Uterus (tissue), 2 donors: Measurements from ENCODE around the gene PPME1.

Experiments used
- CTCF ChIP-seq, 4 experiments: fragments of 200-600 bp in 2 of 4; fragments of 450-650 bp in 2 of 4; sonication (generic) in 2 of 4; IDR thresholded peaks; one replicate each; pipeline ENCODE4 v1.5.1; 2016 to 2019; ENCODE audit warnings: antibody characterized with exemption in 4 of 4, mild to moderate bottlenecking in 2 of 4, moderate library complexity in 1 of 4
- POLR2A ChIP-seq, 2 donors: fragments of 450-650 bp; IDR thresholded peaks; one replicate each; pipeline ENCODE4 v1.6.1; 2016; ENCODE audit warnings: antibody characterized with exemption in 2 of 2, mild to moderate bottlenecking in 1 of 2, moderate library complexity in 1 of 2

- TF ChIP-seq CTCF (IDR thresholded peaks at IDR 0.05) (no peak), POLR2A (IDR thresholded peaks at IDR 0.05) (no peak)
These were observed 67.2 kb downstream of the PPME1 start for GRCh38 chr11:74238243-74238642.
